NCI-H526 treated with DMSO at 0.1 percent for 48 hours (cell line): ENCODE measurements around the gene PSME3.
A peak's percentile ranks its signal among the peaks of the same experiment; 100 is the strongest.

Experiments used
- DNase-seq: peaks from one replicate; lab custom pipeline; 2025; lab: John Stamatoyannopoulos, UW

Gene PSME3

GRCh38 chr17:42818379-42818778 lies 14.8 kb upstream of the PSME3 start:
- no peak for DNase-seq

GRCh38 chr17:42819939-42820535 lies 13.2 kb upstream of the PSME3 start:
- DNase-seq = peak; percentile 16

- DNase-seq = no peak
Measured at GRCh38 chr17:42821176-42821575, 12.0 kb upstream of the PSME3 start.

GRCh38 chr17:42827472-42827871 lies 5.7 kb upstream of the PSME3 start:
- DNase-seq = no peak

- DNase-seq = no peak
Measured at GRCh38 chr17:42830971-42831370, 2.2 kb upstream of the PSME3 start.

- no peak for DNase-seq
Measured at GRCh38 chr17:42832213-42832933, 824 bp upstream of the PSME3 start.

- DNase-seq = no peak
Measured at GRCh38 chr17:42833767-42834422, 698 bp downstream of the PSME3 start.

- DNase-seq = no peak
Measured at GRCh38 chr17:42835732-42836131, 2.5 kb downstream of the PSME3 start.

- no peak for DNase-seq
Measured at GRCh38 chr17:42841975-42842685, 8.9 kb downstream of the PSME3 start.

GRCh38 chr17:42843358-42843934 lies 10.2 kb downstream of the PSME3 start:
- DNase-seq = peak; percentile 16

GRCh38 chr17:42844271-42844670 lies 11.1 kb downstream of the PSME3 start, which contains the start of gene AOC2:
Gene AOC2, plus strand, starts transcription at chr17:42844580. Its CDS starts 47 bp downstream, at chr17:42844627.
- no peak for DNase-seq

GRCh38 chr17:42844761-42845555 lies 11.8 kb downstream of the PSME3 start:
- DNase-seq = no peak

GRCh38 chr17:42845556-42845917 lies 12.3 kb downstream of the PSME3 start:
- no peak for DNase-seq

GRCh38 chr17:42845918-42846593 lies 12.9 kb downstream of the PSME3 start:
- no peak for DNase-seq

- no peak for DNase-seq
Measured at GRCh38 chr17:42846594-42847280, 13.5 kb downstream of the PSME3 start.

GRCh38 chr17:42848093-42848492 lies 14.9 kb downstream of the PSME3 start:
- DNase-seq = no peak

GRCh38 chr17:42849031-42849430 lies 15.8 kb downstream of the PSME3 start:
- DNase-seq = no peak

GRCh38 chr17:42849451-42850181 lies 16.4 kb downstream of the PSME3 start:
- no peak for DNase-seq

- no peak for DNase-seq
Measured at GRCh38 chr17:42850954-42851353, 17.8 kb downstream of the PSME3 start, which contains the start of gene AOC3. Gene AOC3, plus strand, starts transcription at chr17:42851199. Its CDS starts 145 bp downstream, at chr17:42851344.
